GM10248 (cell line): Measurements from ENCODE around the gene NPPB.

Experiments used
- CTCF ChIA-PET: fragments of 300-600 bp; sonication (Branson Sonifier 250); formaldehyde crosslinking; extraction: SDS; loops from one replicate; lab custom pipeline; 2021; ENCODE audit warnings: antibody characterized with exemption; lab: Yijun Ruan, JAX
- POLR2A ChIA-PET: fragments of 350-650 bp; sonication (Branson Sonifier 250); formaldehyde crosslinking; extraction: SDS; loops from one replicate; lab custom pipeline; 2020; ENCODE audit warnings: antibody characterized with exemption; lab: Yijun Ruan, JAX
- DNase-seq: peaks from one replicate; pipeline ENCODE4 v3.0.0; 2012; ENCODE audit errors: extremely low spot score
- TF ChIP-seq, protein P1 (sequence below): IDR thresholded peaks from 2 replicates; pipeline ENCODE4 v1.5.1; 2012; ENCODE audit warnings: mild to moderate bottlenecking, low read depth; ENCODE audit errors: extremely low read depth, missing control alignments, control extremely low read depth

The NPPB gene

DNA sequence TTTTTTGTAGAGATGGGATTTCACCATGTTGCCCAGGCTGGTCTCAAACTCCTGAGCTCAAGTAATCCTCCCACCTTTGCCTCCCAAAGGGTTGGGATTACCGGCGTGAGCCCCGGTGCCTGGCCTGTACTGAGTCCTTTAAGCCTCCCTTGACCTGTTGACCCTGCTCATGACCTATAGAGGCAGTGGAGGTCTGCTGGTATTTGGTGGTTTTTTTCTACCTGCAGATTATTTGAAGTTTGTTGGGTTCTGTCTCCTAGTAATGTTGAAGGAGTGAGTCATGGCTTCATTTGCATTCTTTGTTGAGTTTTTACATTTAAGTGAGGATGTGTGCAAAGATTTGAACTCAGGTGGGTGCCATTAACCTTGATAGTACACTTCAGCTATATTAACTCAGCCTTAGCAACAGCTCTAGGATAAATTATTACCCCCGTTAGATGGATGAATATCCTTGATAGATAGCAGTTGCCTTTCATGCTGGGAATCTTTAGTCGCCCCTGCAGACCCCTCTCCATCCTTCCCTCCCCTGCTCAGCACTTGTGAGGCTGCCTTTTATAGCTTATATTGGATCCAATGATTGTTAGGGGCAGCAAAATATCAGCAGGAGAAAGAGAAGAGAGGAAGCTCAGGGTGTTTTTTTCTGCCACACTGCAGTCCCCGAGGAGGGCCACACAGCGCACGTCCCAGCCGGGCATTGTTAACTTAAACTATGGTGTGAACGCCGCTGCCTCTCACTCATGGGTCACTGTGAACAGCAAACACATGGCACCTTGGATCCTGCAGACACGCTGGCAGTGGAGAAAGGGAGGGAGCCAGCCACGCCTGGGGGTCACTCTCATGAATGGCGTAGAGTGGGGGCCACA lies 14.9 kb upstream of the NPPB start:
- TF ChIP-seq, protein P1, sequence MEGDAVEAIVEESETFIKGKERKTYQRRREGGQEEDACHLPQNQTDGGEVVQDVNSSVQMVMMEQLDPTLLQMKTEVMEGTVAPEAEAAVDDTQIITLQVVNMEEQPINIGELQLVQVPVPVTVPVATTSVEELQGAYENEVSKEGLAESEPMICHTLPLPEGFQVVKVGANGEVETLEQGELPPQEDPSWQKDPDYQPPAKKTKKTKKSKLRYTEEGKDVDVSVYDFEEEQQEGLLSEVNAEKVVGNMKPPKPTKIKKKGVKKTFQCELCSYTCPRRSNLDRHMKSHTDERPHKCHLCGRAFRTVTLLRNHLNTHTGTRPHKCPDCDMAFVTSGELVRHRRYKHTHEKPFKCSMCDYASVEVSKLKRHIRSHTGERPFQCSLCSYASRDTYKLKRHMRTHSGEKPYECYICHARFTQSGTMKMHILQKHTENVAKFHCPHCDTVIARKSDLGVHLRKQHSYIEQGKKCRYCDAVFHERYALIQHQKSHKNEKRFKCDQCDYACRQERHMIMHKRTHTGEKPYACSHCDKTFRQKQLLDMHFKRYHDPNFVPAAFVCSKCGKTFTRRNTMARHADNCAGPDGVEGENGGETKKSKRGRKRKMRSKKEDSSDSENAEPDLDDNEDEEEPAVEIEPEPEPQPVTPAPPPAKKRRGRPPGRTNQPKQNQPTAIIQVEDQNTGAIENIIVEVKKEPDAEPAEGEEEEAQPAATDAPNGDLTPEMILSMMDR: no peak
- no peak for DNase-seq
- POLR2A ChIA-PET: interaction anchor here (0.6 kb wide), 1 partner anchor 486 kb away, joined by 3 read pairs; no protein-coding TSS in a partner anchor
- CTCF ChIA-PET: interaction anchor here (1.9 kb wide), 1 partner anchor 10 kb away, joined by 4 read pairs; no protein-coding TSS in a partner anchor

DNA sequence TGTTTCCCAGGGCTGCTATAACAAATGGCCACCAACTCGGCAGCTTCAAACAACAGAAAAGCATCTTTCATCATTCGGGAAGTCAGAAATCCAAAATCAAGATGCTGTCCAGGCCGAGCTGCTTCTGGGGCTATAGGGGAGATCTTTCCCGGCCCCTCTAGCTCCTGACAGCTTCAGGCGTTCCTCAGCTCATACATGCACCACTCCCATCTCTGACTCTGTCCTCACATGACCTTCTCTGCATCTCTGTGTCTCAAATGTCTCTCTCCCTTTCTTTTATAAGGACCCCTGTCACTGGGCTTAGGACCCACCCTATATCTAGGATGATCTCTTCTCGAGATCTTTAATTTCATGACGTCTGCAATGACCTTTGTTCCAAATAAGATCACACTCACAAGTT lies 13.8 kb upstream of the NPPB start:
- TF ChIP-seq, protein P1: no peak
- ChIA-PET CTCF (interaction anchor here (1.3 to 1.9 kb wide), 2 partner anchors 9 to 19 kb away, joined by 3 to 4 read pairs; no protein-coding TSS in a partner anchor), POLR2A (no interaction called here)
- DNase-seq: no peak

DNA sequence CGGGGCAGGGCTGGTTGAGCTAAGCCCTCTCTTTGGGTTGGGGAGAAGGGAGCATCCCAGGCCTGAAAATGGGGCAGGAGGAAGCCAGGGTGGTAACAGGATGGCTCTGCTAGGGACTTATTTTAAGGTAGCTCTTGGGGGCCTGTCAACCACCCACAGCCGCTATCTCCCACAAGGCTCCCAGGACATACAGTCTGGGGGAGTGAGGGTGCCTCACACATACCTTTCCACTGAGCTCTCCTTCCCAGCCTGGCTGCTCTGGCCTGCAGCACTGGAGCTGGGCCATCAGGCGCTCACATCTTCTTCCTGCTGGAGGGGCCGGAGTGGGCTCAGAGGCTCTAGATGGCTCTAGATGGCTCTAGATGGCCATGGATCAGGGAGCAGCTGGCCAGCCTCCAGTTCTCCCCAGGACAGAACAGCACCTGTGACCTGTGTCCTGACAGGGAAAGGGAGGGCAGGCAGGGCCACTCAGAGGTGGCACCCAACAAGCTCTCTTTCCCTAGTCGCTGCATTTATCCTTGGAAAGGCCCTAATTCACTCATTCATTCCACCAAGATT lies 11.0 kb upstream of the NPPB start:
- DNase-seq: no peak
- ChIA-PET CTCF (interaction anchor here (0.7 to 2.1 kb wide), 9 partner anchors 9 to 98 kb away, joined by 3 to 4 read pairs (median 3); no protein-coding TSS in a partner anchor), POLR2A (interaction anchor here (1.4 kb wide), 1 partner anchor 39 kb away, joined by 3 read pairs; no protein-coding TSS in a partner anchor)
- TF ChIP-seq, protein P1: no peak

DNA sequence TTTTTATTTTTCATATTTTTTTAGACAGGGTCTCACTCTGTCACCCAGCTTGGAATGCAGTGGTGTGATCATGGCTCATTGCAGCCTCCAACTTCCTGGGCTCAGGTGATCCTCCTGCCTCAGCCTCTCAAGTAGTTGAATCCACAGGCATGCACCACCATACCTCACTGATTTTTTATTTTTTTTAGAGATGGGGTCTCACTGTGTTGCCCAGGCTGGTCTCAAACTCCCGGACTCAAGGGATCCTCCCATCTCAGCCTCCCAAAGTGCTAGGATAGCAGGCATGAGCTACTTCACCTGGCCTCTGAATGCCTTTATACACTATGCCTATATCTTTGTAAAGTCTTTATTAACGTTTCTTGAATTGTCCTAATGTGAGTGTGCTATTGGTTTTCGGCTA lies 10.4 kb upstream of the NPPB start:
- ChIA-PET POLR2A (interaction anchor here (1.4 kb wide), 1 partner anchor 39 kb away, joined by 3 read pairs; no protein-coding TSS in a partner anchor), CTCF (interaction anchor here (0.7 to 1.3 kb wide), 3 partner anchors 8 to 98 kb away, joined by 3 read pairs; no protein-coding TSS in a partner anchor)
- TF ChIP-seq, protein P1: no peak
- no peak for DNase-seq

DNA sequence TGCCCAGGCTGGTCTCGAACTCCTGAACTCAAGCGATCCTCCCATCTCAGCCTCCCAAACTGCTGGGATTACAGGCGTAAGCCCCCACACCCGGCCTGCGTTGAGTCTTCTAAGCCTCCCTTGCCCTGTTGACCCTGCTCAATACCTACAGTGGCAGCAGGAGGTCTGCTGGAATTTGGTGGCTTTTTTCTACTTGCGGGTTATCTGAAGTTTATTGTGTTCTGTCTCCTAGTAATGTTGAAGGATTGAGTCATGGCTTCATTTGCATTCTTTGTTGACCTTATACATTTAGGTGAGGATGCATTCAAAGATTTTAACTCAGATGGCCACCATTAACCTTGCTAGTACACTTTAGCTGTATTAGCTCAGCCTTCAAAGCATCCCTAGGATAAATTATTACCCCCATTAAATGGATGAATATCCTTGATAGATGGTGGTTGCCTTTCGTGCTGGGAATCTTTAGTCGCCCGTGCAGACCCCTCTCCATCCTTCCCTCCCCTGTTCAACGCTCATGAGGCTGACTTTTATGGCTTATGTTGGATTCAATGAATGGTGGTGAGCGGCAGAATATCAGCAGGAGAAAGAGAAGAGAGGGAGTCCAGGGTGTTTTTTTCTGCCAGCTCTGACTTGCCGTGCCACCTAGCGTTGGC lies 9.7 kb upstream of the NPPB start:
- POLR2A ChIA-PET: no interaction called here
- no peak for DNase-seq
- TF ChIP-seq, protein P1: no peak
- CTCF ChIA-PET: no interaction called here

DNA sequence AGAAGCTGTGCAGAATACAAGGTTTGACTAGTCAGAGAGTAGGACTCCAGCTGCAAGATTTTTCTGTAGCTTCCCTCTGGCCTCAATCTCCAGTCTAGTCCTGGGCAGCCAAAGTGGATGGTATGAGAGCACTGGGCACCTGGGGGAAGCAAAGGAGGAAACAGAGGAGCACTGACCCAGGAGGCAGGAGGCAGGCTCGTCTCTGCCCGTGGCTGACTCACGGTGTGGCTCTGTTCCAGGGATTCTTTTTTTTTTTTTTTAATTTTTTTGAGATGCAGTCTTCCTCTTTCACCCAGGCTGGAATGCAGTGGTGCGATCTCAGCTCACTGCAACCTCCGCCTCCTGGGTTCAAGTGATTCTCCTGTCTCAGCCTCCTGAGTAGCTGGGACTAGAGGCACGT lies 4.1 kb upstream of the NPPB start:
- ChIA-PET POLR2A (no interaction called here), CTCF (interaction anchor here (1.0 kb wide), 1 partner anchor 11 kb away, joined by 3 read pairs; no protein-coding TSS in a partner anchor)
- no peak for DNase-seq
- TF ChIP-seq, protein P1: no peak
